K562 (cell line): ENCODE data around the gene CCR5AS.

ENCODE experiments used
- ATAC-seq: fragments of 200-7000 bp; cut with Tn5 transposase; 3 replicates; pipeline ENCODE4 v1.9.1; 2020; ENCODE audit warnings: moderate library complexity
- BruUV-seq: library from RNA; stranded (reverse); fragments of 400-500 nt; replicated peaks from 2 replicates; lab custom pipeline; 2021; lab: Mats Ljungman, UMichigan
- CTCF ChIA-PET: fragments of 300-600 bp; formaldehyde crosslinking; extraction: SDS; loops from one replicate; lab custom pipeline; 2021; ENCODE audit warnings: low intra/inter-chr PET ratio; lab: Yijun Ruan, JAX
- POLR2A ChIA-PET: fragments of 300-600, 350-650 bp; sonication (Branson Sonifier 250); formaldehyde crosslinking; extraction: SDS; loops from one replicate; lab custom pipeline; 2021; ENCODE audit warnings: antibody characterized with exemption, inconsistent platforms; lab: Yijun Ruan, JAX
- DNase-seq, 4 experiments: peaks; one replicate each; pipeline versions ENCODE4 v3.0.0 to v3.0.0-alpha.2; 2011 to 2018; ENCODE audit warnings: low spot score in 3 of 4, mixed read lengths in 3 of 4; ENCODE audit errors: extremely low read depth in 1 of 4
- FAIRE-seq: peaks from 2 replicates; lab custom pipeline; 2011; peaks lifted over from hg19 to GRCh38; lab: Jason Lieb, UNC
- H2AFZ ChIP-seq: 2 replicates; pipeline ENCODE4 v1.6.0; 2011; ENCODE audit warnings: low read depth, low read length, control low read depth, inconsistent platforms
- H3K27ac ChIP-seq: fragments of 200-600 bp; 3 replicates; pipeline ENCODE4 v1.8.0; 2011; ENCODE audit warnings: low read depth, mild to moderate bottlenecking, control low read depth, inconsistent platforms, low read length, moderate library complexity, mixed read lengths; ENCODE audit errors: extremely low read depth
- H3K27me3 ChIP-seq, 2 experiments: fragments of 300-600 bp in 1 of 2; 2 replicates in 1 of 2; 3 replicates in 1 of 2; pipeline versions ENCODE4 v1.6.0 to v1.8.0; 2011; ENCODE audit warnings: inconsistent platforms in 2 of 2, low read length in 2 of 2, mild to moderate bottlenecking in 1 of 2, mixed read lengths in 1 of 2, moderate library complexity in 1 of 2; ENCODE audit not compliant: control insufficient read depth in 2 of 2, insufficient read depth in 2 of 2
- H3K36me3 ChIP-seq: fragments of 300-600 bp; 3 replicates; pipeline ENCODE4 v1.8.0; 2011; ENCODE audit warnings: mild to moderate bottlenecking, low read length, inconsistent platforms; ENCODE audit not compliant: control insufficient read depth, insufficient read depth
- H3K4me1 ChIP-seq, 2 experiments: fragments of 200-600 bp in 1 of 2; replicated peaks in 1 of 2; 2 replicates in 1 of 2; 3 replicates in 1 of 2; pipeline versions ENCODE4 v1.5.1 to v1.8.0; 2011; ENCODE audit warnings: inconsistent platforms in 2 of 2, low read length in 2 of 2, mild to moderate bottlenecking in 1 of 2, mixed read lengths in 1 of 2, moderate library complexity in 1 of 2; ENCODE audit not compliant: control insufficient read depth in 2 of 2, insufficient read depth in 2 of 2
- H3K4me2 ChIP-seq: 2 replicates; pipeline ENCODE4 v1.6.1; 2011; ENCODE audit warnings: low read length, control low read depth, inconsistent platforms, mixed read lengths; ENCODE audit not compliant: insufficient read depth
- H3K4me3 ChIP-seq: fragments of 200-600 bp; sonication (generic), shearing (Covaris generic); 2 replicates; pipeline ENCODE4 v1.5.1; 2016; ENCODE audit warnings: control low read depth, inconsistent platforms
- H3K79me2 ChIP-seq: fragments of 200-600 bp; 3 replicates; pipeline ENCODE4 v1.8.0; 2011; ENCODE audit warnings: low read length, inconsistent platforms; ENCODE audit not compliant: control insufficient read depth, insufficient read depth
- H3K9ac ChIP-seq, 2 experiments: 2 replicates each; pipeline versions ENCODE4 v1.6.0 to v1.6.1; 2011; ENCODE audit warnings: low read depth in 2 of 2, low read length in 2 of 2, control low read depth in 1 of 2, inconsistent platforms in 1 of 2, mild to moderate bottlenecking in 1 of 2, mixed read lengths in 1 of 2; ENCODE audit not compliant: insufficient read depth in 1 of 2
- H3K9me1 ChIP-seq: one replicate; pipeline ENCODE4 v1.6.0; 2011; ENCODE audit warnings: inconsistent platforms, mild to moderate bottlenecking, low read length, moderate library complexity; ENCODE audit not compliant: control insufficient read depth, insufficient read depth
- H3K9me3 ChIP-seq: replicated peaks from 2 replicates; pipeline ENCODE4 v1.5.1; 2011; ENCODE audit warnings: low read depth, low read length, inconsistent platforms; ENCODE audit not compliant: control insufficient read depth, insufficient read depth
- H4K20me1 ChIP-seq: replicated peaks from 2 replicates; pipeline ENCODE4 v1.6.1; 2011; ENCODE audit warnings: low read length, inconsistent platforms, mixed read lengths; ENCODE audit not compliant: control insufficient read depth, insufficient read depth
- ARID1B ChIP-seq: fragments of 450-650 bp; IDR thresholded peaks from 2 replicates; pipeline ENCODE4 v1.6.1; 2016; ENCODE audit warnings: antibody characterized with exemption, mild to moderate bottlenecking, inconsistent platforms
- BHLHE40 ChIP-seq: IDR thresholded peaks from 2 replicates; pipeline ENCODE4 v1.6.1; 2011; ENCODE audit warnings: low read length, improper control_type of control experiment
- GTF2E2 ChIP-seq: fragments of 200-800 bp; sonication (Bioruptor generic); IDR thresholded peaks from 2 replicates; pipeline ENCODE4 v1.6.1; 2016; ENCODE audit warnings: missing genetic modification characterization, missing compliant biosample characterization
- HDAC1 ChIP-seq, 2 experiments: fragments of 450-650 bp; IDR thresholded peaks; 2 replicates each; pipeline ENCODE4 v1.6.1; 2016 to 2017; ENCODE audit warnings: inconsistent platforms in 1 of 2, mild to moderate bottlenecking in 1 of 2, moderate library complexity in 1 of 2
- JUND ChIP-seq, 2 experiments: IDR thresholded peaks; 2 replicates in 1 of 2; 3 replicates in 1 of 2; pipeline ENCODE4 v1.6.1; 2011; ENCODE audit warnings: borderline replicate concordance in 2 of 2, low read depth in 2 of 2, low read length in 2 of 2, improper control_type of control experiment in 1 of 2, missing biosample characterization in 1 of 2, missing genetic modification characterization in 1 of 2, missing genetic modification reagents in 1 of 2
- KDM1A ChIP-seq, 2 experiments: fragments of 450-650 bp; IDR thresholded peaks; 2 replicates each; pipeline ENCODE4 v1.6.1; 2016; ENCODE audit warnings: mild to moderate bottlenecking in 2 of 2
- NFYB ChIP-seq: IDR thresholded peaks from 2 replicates; pipeline ENCODE4 v1.6.1; 2011; ENCODE audit warnings: mild to moderate bottlenecking, moderate library complexity; ENCODE audit not compliant: insufficient read length; ENCODE audit errors: extremely low read depth
- RBM17 ChIP-seq: fragments of 200-400 bp; formaldehyde crosslinking; IDR thresholded peaks from 2 replicates; pipeline ENCODE4 v1.6.1; 2017; ENCODE audit warnings: low read depth, mild to moderate bottlenecking, low read length, borderline replicate concordance
- RBM22 ChIP-seq: fragments of 200-400 bp; formaldehyde crosslinking; IDR thresholded peaks from 2 replicates; pipeline ENCODE4 v1.6.1; 2018; ENCODE audit warnings: low read length, low read depth; ENCODE audit not compliant: poor library complexity, severe bottlenecking
- RBM34 ChIP-seq: fragments of 200-400 bp; formaldehyde crosslinking; IDR thresholded peaks from 2 replicates; pipeline ENCODE4 v1.6.1; 2018; ENCODE audit warnings: low read length, borderline replicate concordance; ENCODE audit not compliant: insufficient read depth
- RBM39 ChIP-seq: fragments of 200-400 bp; formaldehyde crosslinking; optimal IDR thresholded peaks from 2 replicates; pipeline ENCODE3; 2018; ENCODE audit warnings: low read depth, low read length
- SMARCA4 ChIP-seq: fragments of 450-650 bp; IDR thresholded peaks from 2 replicates; pipeline ENCODE4 v1.6.1; 2016
- TRIM24 ChIP-seq, 2 experiments: fragments of 450-650 bp; IDR thresholded peaks; 2 replicates each; pipeline ENCODE4 v1.6.1; 2016
- ZNF24 ChIP-seq: fragments of 450-650 bp; IDR thresholded peaks from 2 replicates; pipeline ENCODE4 v1.6.1; 2016
- WGBS: fragments of 100-300 bp; shearing (Covaris generic); methylation state at CpG from one replicate; pipeline ENCODE4 v1.1.6; 2016; ENCODE audit warnings: low coverage, mixed read lengths; ENCODE audit not compliant: insufficient coverage; ENCODE audit errors: missing lambda C conversion rate; 5-methylcytosine and 5-hydroxymethylcytosine counted together
- in situ Hi-C: fragments of 300-500 bp; cut with MboI; formaldehyde crosslinking; loops from 4 replicates; pipeline ENCODE4 v1.15.0; 2018; ENCODE audit warnings: inconsistent platforms, mixed read lengths
- intact Hi-C: fragments of 100-400 bp; cut with micrococcal nuclease; formaldehyde crosslinking; loops from 2 replicates; pipeline ENCODE4 v1.14.2; 2022
- TF ChIP-seq, protein P1 (sequence below): IDR thresholded peaks from 2 replicates; pipeline ENCODE4 v1.6.1; 2011; ENCODE audit not compliant: insufficient read length; ENCODE audit errors: extremely low read depth
- TF ChIP-seq, protein P2 (sequence below): sonication (generic); formaldehyde crosslinking; IDR thresholded peaks from 2 replicates; pipeline ENCODE4 v1.8.1; 2022; ENCODE audit warnings: missing genetic modification reagents
- TF ChIP-seq, protein P3 (sequence below): fragments of 250-450 bp; sonication (Bioruptor Pico); IDR thresholded peaks from 2 replicates; pipeline ENCODE4 v1.8.0; 2022; ENCODE audit warnings: moderate library complexity, mild to moderate bottlenecking, inconsistent platforms

CCR5AS gene

DNA sequence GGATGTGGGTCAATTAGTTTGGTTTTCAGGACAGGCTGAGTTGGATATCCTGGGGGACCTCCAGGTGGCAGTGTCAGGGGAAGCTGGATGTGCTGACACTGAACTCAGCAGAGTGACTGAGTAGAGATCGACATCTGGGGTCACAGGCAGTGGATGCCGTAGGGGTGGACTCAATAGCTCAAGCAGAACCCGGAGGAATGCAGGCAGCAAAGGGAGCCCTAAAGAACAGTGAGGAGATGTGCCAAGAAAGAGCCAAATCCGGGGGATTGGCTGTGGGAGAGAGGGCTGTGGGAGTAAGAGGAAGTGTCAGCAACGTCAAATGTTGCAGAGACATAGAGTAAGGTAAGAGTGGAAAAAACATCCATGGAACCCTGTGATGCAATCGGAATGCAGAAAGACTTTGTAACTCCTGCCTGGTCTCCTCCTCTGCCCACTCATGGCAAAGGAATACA, 11.6 kb downstream of the CCR5AS start (continued):
- TF ChIP-seq, protein P1, sequence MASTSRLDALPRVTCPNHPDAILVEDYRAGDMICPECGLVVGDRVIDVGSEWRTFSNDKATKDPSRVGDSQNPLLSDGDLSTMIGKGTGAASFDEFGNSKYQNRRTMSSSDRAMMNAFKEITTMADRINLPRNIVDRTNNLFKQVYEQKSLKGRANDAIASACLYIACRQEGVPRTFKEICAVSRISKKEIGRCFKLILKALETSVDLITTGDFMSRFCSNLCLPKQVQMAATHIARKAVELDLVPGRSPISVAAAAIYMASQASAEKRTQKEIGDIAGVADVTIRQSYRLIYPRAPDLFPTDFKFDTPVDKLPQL = no peak
- TF ChIP-seq KDM1A (IDR thresholded peaks at IDR 0.05) = peak; percentile 10 to 39; a peak in 1 of 4 replicates

DNA sequence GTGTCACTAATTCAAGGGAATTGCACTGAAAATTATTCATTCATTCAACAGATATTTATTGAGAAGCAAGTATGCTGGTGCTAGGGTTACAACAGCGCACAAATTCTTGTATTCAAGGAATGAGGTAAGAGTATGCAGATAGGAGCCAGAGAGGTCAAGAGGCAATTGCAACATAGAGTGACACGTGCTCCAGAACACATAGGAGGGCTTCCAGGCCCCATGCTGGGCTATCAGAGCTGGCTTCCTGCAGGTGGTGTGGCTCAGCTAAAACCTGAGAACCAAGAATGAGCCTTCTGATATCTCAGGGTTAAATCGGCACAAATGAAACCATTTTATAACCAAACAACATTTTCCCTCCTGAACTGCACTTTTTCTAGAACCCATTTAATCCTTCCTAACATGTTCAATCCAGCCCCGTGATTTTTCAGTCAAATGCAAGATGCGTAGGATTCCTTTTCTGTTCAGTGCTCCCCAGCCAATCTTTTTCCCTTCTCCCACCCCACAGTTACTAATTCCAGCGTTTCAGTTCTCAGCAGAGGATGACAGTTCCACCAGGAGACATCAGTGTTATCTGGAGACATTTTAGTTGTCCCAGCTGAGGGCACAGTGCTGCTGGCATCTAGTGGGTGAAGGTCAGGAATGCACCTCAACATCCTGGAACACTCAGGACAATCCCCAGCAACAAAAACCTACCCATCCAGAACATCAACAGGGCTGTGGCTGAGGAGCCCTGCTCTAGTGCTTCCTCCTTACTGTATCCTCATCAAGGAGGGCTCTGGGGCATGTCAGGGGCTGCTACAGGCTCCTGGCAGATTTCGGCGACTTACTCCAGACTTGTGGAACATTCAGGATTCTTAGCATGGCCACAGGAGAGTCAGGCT, 13.1 kb downstream of the CCR5AS start:
- H3K9me3 ChIP-seq = no peaks in the 10 kb centered on the region
- POLR2A ChIA-PET = interaction anchor here (0.9 to 1.5 kb wide), 2 partner anchors 11 to 21 kb away, joined by 3 read pairs; no protein-coding TSS in a partner anchor
- peaks cover 2 to 23% of the 10 kb centered on the region in 2 experiments; a peak in 2 of 5 replicates for H3K27me3 ChIP-seq
- H3K4me1 ChIP-seq = peaks cover 0 to 24% of the 10 kb centered on the region in 2 experiments; a peak in 4 of 5 replicates
- H3K4me3 ChIP-seq = no peak overlapping the region
- WGBS = 27% methylated on average over 8 of the region's 8 CpGs
- intact Hi-C loops = no loop called here
- no peaks in the 10 kb centered on the region for H3K9me1 ChIP-seq
- DNase-seq (peak; percentile 42 to 57 (median 48)), ATAC-seq (peak; percentile 85), FAIRE-seq (peak; percentile 75)
- CTCF ChIA-PET = no interaction called here
- no peak overlapping the region for H3K27ac ChIP-seq
- no peak overlapping the region for H2AFZ ChIP-seq
- in situ Hi-C loops = no loop called here
- BruUV-seq = no TSS peak
- no peaks in the 10 kb centered on the region for H3K79me2 ChIP-seq
- H4K20me1 ChIP-seq = no peaks in the 10 kb centered on the region
- no peak overlapping the region for H3K9ac ChIP-seq
- no peak overlapping the region for H3K4me2 ChIP-seq
- H3K36me3 ChIP-seq = no peaks in the 10 kb centered on the region
- TF ChIP-seq TRIM24 (IDR thresholded peaks at IDR 0.05) (peak; percentile 62 to 80; a peak in 3 of 4 replicates), ARID1B (peak; percentile 40; the same call in 1 of the 2 replicates), NFYB (no peak), RBM17 (no peak), RBM39 (no peak), JUND (IDR thresholded peaks at IDR 0.05; ENCODE audit: borderline replicate concordance, low read depth, low read length) (peak; percentile 71; the same call in 1 of the 2 replicates), JUND (tag; IDR thresholded peaks at IDR 0.05; ENCODE audit: borderline replicate concordance, low read depth, low read length) (no peak), RBM34 (no peak), SMARCA4 (peak; percentile 37; the same call in 1 of the 2 replicates), ZNF24 (peak; percentile 53; the same call in 1 of the 2 replicates), RBM22 (no peak), GTF2E2 (tag) (no peak), HDAC1 (IDR thresholded peaks at IDR 0.05) (peak in 1 of 2 experiments; percentile 23; a peak in 1 of 4 replicates), BHLHE40 (peak; percentile 93)
- TF ChIP-seq, protein P2, sequence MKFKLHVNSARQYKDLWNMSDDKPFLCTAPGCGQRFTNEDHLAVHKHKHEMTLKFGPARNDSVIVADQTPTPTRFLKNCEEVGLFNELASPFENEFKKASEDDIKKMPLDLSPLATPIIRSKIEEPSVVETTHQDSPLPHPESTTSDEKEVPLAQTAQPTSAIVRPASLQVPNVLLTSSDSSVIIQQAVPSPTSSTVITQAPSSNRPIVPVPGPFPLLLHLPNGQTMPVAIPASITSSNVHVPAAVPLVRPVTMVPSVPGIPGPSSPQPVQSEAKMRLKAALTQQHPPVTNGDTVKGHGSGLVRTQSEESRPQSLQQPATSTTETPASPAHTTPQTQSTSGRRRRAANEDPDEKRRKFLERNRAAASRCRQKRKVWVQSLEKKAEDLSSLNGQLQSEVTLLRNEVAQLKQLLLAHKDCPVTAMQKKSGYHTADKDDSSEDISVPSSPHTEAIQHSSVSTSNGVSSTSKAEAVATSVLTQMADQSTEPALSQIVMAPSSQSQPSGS (CRISPR knock-in tag) = no peak
- TF ChIP-seq, protein P3, sequence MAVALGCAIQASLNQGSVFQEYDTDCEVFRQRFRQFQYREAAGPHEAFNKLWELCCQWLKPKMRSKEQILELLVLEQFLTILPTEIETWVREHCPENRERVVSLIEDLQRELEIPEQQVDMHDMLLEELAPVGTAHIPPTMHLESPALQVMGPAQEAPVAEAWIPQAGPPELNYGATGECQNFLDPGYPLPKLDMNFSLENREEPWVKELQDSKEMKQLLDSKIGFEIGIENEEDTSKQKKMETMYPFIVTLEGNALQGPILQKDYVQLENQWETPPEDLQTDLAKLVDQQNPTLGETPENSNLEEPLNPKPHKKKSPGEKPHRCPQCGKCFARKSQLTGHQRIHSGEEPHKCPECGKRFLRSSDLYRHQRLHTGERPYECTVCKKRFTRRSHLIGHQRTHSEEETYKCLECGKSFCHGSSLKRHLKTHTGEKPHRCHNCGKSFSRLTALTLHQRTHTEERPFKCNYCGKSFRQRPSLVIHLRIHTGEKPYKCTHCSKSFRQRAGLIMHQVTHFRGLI = no peak
